NCI-H1092 treated with DMSO at 0.1 percent for 48 hours (cell line): ENCODE measurements around the gene KIF5A.
"Not testable (repeated sequence)": the region's sequence is repeated elsewhere in the genome, so short reads cannot be mapped to it uniquely, and the experiment has no call there.

ENCODE experiments used
- DNase-seq: peaks from one replicate; lab custom pipeline; 2025; lab: John Stamatoyannopoulos, UW

Gene KIF5A

GRCh38 chr12:57549909-57550640 lies at the start of gene KIF5A:
TSS of gene KIF5A (plus strand) at chr12:57550044. CDS start at chr12:57550272, 228 bp downstream.
- peak; percentile 27 for DNase-seq

- DNase-seq: no peak
Observed at GRCh38 chr12:57500213-57500612, 49.6 kb upstream of the KIF5A start.

DNA sequence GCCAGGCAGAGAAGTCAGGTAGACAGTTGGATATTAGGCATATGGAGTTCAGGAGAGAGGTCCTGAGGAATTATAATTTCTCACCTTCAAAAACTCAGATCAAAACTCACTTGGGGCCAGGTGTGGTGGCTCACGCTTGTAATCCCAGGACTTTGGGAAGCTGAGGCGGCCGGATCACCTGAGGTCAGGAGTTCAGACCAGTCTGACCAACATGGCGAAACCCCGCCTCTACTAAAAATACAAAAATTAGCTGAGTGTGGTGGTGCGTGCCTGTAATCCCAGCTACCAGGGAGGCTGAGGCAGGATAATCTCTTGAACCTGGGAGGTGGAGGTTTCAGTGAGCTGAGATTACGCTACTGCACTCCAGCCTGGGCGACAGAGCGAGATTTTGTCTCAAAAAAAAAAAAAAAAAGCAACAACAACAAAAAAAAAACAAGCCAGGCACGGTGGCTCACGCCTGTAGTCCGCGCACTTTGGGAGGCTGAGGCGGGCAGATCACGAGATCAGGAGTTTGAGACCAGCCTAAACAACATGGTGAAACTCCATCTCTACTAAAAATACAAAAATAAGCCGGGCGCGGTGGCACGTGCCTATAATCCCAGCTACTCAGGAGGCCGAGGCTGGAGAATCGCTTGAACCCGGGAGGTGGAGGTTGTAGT lies 47.4 kb upstream of the KIF5A start:
- not testable (repeated sequence) for DNase-seq

DNA sequence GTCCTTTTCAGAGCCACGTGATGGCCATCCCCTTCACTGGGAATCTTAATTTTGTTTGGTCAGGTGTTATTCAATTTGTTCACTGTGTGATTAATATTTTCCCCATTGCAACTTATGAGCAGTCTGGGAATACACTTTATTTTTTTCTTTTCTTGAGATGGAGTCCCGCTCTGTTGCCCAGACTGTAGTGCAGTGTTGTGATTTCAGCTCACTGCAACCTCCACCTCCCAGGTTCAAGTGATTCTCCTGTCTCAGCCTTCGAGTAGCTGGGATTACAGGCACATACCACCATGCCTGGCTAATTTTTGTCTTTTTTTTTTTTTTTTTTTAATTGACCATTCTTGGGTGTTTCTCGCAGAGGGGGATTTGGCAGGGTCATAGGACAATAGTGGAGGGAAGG lies 43.3 kb upstream of the KIF5A start:
- not testable (repeated sequence) for DNase-seq

GRCh38 chr12:57507796-57508195 lies 42.0 kb upstream of the KIF5A start:
- DNase-seq: not testable (repeated sequence)

DNA sequence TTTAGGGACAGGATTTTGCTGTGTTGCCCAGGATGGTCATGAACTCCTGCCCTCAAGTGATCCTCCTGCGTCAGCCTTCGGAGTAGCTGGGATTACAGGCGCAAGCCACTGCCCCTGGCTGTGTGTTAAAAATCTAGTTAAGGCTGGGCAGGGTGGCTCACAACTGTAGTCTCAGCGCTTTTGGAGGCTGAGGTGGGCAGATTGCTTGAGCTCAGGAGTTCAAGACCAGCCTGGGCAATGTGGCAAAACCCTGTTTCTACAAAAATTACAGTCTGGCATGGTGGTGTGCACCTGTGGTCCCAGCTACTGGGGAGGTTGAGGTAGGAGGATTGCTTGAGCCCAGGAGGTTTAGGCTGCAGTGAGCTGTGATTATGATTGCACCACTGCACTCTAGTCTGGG lies 38.7 kb upstream of the KIF5A start:
- DNase-seq: no peak

DNA sequence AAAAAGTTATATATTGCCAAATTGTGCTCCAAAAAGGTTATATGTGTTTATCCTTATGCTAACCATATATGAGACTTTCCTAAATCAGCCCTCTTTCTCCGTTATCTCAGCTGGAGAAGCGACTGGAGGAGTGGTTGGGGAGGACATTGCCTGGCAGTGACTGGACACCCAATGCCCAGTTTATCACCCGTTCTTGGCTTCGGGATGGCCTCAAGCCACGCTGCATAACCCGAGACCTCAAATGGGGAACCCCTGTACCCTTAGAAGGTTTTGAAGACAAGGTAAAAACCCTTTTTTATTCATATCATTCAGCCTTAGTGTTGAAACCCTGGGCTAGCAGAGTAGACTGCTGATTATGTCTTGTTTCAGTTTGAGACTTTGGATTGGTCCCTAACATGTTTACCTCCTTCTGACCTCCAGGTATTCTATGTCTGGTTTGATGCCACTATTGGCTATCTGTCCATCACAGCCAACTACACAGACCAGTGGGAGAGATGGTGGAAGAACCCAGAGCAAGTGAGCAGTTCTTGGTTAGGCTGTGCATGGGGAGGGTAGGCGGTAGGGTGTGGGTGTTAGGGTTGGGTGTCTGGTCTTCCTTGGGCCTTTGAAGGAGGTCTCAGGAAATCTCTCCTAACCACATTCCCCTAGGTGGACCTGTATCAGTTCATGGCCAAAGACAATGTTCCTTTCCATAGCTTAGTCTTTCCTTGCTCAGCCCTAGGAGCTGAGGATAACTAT lies 38.1 kb upstream of the KIF5A start:
- DNase-seq: no peak

- no peak for DNase-seq
Observed at GRCh38 chr12:57512665-57513064, 37.2 kb upstream of the KIF5A start.

DNA sequence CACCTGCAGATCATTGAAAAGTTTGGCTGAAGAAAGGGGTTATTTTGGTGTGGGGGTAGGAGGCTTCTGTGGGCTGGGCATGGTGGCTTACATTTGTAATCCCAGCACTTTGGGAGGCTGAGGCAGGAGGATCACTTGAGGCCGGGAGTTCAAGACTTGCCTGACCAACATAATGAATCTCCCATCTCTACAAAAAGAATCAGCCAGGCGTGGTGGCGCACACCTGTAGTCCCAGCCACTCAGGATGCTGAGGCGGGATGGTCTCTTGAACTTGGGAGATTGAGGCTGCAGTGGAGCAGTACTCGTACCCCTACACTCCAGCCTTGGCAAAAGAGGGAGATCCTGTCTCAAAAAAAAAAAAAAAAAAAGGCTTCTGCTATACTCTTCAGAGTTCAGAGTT lies 36.6 kb upstream of the KIF5A start:
- DNase-seq: no peak

GRCh38 chr12:57513677-57514076 lies 36.2 kb upstream of the KIF5A start:
- DNase-seq: not testable (repeated sequence)

- not testable (repeated sequence) for DNase-seq
Observed at GRCh38 chr12:57514246-57514645, 35.6 kb upstream of the KIF5A start.

DNA sequence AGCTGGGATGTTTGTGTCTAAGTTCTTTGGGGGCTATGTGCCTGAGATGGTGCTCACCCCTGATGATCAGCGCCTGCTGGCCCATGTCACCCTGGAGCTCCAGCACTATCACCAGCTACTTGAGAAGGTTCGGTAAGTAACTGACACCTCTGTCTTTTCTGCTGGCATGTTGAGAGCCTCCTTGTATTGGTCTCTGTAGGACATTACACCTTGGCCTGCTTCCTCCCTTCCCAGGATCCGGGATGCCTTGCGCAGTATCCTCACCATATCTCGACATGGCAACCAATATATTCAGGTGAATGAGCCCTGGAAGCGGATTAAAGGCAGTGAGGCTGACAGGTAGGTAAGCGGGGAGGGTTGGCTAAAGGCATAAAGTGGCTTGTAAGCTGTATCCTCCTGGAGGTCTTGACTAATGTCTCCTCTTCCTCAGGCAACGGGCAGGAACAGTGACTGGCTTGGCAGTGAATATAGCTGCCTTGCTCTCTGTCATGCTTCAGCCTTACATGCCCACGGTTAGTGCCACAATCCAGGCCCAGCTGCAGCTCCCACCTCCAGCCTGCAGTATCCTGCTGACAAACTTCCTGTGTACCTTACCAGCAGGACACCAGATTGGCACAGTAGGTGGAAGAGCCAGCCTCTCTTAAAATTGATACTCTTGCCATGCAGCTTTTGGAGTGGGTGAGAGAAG lies 35.0 kb upstream of the KIF5A start:
- no peak for DNase-seq

DNA sequence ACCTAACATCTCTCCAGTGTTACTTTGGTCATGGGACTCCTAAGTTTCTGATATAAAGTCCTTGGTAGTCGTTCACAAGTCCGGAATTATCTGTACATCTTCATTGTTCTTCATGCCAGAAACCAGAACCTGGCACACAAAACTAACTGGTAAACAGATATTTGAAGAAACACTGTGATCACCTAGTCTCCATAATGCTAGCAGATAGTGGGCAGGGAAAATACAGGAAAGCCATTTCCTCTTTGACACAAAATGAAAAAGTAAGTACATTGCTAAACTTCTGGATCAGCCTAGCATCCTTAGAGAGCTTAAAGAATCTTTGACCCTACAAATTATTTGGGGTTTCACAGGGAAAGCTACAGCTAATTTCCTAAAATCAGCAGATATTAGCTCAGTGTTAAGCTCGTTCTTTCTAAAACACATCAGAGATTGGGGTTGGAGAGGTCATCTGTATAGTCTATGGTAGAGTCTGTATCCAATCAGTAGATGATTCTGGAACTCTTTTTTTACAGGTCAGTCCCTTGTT lies 34.4 kb upstream of the KIF5A start:
- no peak for DNase-seq

DNA sequence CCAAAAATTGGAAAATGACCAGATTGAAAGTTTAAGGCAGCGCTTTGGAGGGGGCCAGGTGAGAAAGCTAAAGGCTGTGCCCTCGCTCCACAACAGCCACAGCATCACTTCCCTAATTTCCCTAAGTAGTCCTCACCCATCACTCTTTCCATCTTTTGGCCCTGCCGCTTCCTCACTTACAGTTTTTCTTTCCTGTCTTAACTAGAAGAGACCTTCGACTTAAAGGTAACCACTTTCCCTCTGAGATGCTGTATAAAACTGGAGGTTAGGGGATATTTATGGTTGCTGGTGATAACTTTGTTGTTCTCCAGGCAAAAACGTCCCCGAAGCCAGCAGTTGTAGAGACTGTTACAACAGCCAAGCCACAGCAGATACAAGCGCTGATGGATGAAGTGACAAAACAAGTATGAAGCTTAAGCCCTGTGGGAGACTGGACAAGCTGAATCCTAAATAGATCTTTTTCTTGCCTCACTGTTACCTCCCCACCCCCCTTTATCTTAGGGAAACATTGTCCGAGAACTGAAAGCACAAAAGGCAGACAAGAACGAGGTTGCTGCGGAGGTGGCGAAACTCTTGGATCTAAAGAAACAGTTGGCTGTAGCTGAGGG lies 33.8 kb upstream of the KIF5A start:
- no peak for DNase-seq

- no peak for DNase-seq
Observed at GRCh38 chr12:57516617-57517153, 33.2 kb upstream of the KIF5A start.

DNA sequence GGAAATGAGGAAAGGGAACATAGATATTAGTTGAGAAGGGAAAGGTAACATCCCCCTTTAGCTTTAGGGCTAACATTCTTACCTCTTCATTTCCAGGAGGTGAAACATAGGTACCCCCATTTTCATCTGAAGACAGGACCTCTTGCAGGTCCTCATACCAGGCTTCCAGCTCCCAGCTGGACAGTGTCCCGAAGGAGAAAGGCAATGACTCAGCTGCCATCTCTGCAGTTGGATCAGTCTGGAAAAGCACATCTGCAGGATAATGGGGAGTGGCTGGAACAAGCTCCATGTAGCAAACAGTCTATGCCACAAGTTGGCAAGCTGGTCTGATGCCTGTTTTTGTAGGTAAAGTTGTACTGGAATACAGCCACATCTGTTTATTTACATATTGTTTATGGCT lies 32.7 kb upstream of the KIF5A start:
- DNase-seq: no peak

GRCh38 chr12:57517718-57518117 lies 32.1 kb upstream of the KIF5A start:
- DNase-seq: not testable (repeated sequence)

DNA sequence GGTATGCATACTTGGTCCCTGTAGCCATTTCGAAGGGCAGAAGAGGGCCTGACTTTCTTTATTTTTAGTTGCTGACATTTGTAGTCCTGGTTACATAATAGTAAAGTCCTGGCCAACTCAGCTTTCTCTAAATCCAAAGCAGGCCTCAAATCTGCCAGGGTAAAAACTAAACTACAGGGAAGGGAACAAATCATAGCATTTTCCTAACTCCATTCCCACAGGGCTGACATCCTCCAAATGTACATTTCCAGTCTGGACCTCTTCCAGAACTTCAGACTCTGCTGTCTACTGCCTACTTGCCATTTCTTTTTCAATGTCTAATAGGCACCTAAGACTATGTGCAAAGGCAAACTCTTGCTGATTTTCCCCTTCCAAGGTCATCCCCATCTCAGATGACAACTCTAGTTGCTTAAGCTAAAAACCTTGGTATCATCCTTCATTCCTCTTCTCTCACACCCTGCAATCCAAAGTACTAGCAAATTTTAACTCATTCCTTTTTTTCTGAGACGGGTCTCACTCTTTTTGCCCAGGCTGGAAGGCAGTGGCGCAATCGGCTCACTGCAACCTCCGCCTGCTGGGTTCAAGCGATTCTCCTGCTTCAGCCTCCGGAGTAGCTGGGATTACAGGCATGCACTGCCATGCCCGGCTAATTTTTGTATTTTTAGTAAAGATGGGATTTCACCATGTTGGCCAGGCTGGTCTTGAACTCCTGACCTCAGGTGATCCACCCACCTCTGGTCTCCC lies 31.5 kb upstream of the KIF5A start:
- no peak for DNase-seq

- no peak for DNase-seq
Observed at GRCh38 chr12:57518920-57519795, 30.7 kb upstream of the KIF5A start.

- DNase-seq: peak; percentile 19
Observed at GRCh38 chr12:57519796-57520052, 30.1 kb upstream of the KIF5A start.
